Gastrocnemius medialis (tissue), 4 donors: ENCODE results near the gene CDC42BPA. TPM values are rescaled to one million over a fixed set of nuclear protein-coding genes. Genes with fewer than 3 reads are reported as not detected.

Experiments used
- ATAC-seq, 2 donors: fragments of 150-250 bp; one replicate each; pipeline ENCODE4 v1.9.1; 2016
- DNase-seq, 2 donors: peaks; one replicate each; pipeline ENCODE4 v3.0.0-alpha.2; 2019
- H3K27ac ChIP-seq, 4 donors: fragments of 200-600 bp; sonication (generic); 1 replicate in 1 of 4; 2 replicates in 3 of 4; pipeline ENCODE4 v1.5.1; 2016 to 2018; ENCODE audit warnings: mild to moderate bottlenecking in 2 of 4, moderate library complexity in 1 of 4
- H3K27me3 ChIP-seq, 3 donors: fragments of 200-600 bp; sonication (generic) in 2 of 3; 1 replicate in 1 of 3; 2 replicates in 2 of 3; pipeline versions ENCODE4 v1.5.1 to v1.6.0; 2016 to 2019; ENCODE audit warnings: mild to moderate bottlenecking in 1 of 3, moderate library complexity in 1 of 3
- H3K36me3 ChIP-seq, 2 donors: fragments of 200-600 bp; sonication (generic) in 1 of 2; one replicate each; pipeline ENCODE4 v1.5.1; 2017 to 2018
- H3K4me1 ChIP-seq, 2 donors: fragments of 200-600 bp; sonication (generic) in 1 of 2; one replicate each; pipeline ENCODE4 v1.5.1; 2016 to 2017; ENCODE audit warnings: mild to moderate bottlenecking in 2 of 2
- H3K4me3 ChIP-seq, 4 donors: fragments of 200-600 bp; sonication (generic) in 3 of 4; 1 replicate in 1 of 4; 2 replicates in 3 of 4; pipeline ENCODE4 v1.5.1; 2016 to 2019; ENCODE audit warnings: mild to moderate bottlenecking in 2 of 4
- H3K9me3 ChIP-seq, 3 donors: fragments of 200-600 bp; sonication (generic) in 2 of 3; 1 replicate in 1 of 3; 2 replicates in 2 of 3; pipeline ENCODE4 v1.5.1; 2016 to 2019
- POLR2A ChIP-seq, 2 donors: fragments of 450-650 bp; IDR thresholded peaks; one replicate each; pipeline ENCODE4 v1.6.1; 2017; ENCODE audit warnings: antibody characterized with exemption in 2 of 2, mild to moderate bottlenecking in 2 of 2, moderate library complexity in 2 of 2
- in situ Hi-C, 4 donors: fragments of 200-750 bp; cut with MboI; loops; one replicate each; pipeline versions ENCODE4 v1.15.0 to v1.8.0; 2017; ENCODE audit warnings: low sequenced_read_pairs in 4 of 4
- intact Hi-C: fragments of 100-400 bp; cut with DNase I; formaldehyde crosslinking; loops from one replicate; pipeline ENCODE4 v1.15.1; 2023; ENCODE audit warnings: low total_unique reads
- total RNA-seq, 4 donors: library from RNA; depleted of rRNA; stranded (reverse); fragments of >200 nt; gene quantifications; one replicate each; pipeline versions ENCODE4 v1.1.0 to v1.2.3, GENCODE V29; 2016
- TF ChIP-seq, protein P1 (sequence below), 5 experiments: fragments of 450-650 bp in 3 of 5; fragments of 200-600 bp in 2 of 5; sonication (generic) in 2 of 5; IDR thresholded peaks in 4 of 5; conservative IDR thresholded peaks in 1 of 5; 1 replicate in 4 of 5; 2 replicates in 1 of 5; pipeline ENCODE4 v1.5.1; 2016 to 2019; ENCODE audit warnings: antibody characterized with exemption in 5 of 5, mild to moderate bottlenecking in 3 of 5, moderate library complexity in 3 of 5

Gene CDC42BPA
- total RNA-seq, 4 donors from 2014 or later, result 13.9 to 30.6 (median 16.6) TPM

DNA sequence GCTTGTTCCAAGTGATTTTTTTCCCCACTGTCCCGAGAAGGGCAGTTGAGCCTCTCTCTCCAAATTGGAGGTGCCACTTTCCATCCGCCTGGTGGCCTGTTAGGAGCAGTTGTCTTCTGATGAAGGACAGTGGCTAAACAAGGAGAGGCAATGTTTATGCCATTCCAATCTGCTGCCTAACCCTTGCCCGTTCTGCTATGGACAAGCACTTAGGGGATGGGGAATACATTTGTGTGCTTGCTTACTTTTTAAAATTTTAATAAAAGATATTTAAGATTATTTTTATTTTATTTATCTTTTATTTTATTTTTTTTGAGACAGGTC lies 366.2 kb downstream of the CDC42BPA start:
- intact Hi-C loops (no loop called here), in situ Hi-C loops (no loop called here)
- ATAC-seq (peak; percentile 28 to 50), DNase-seq (no peak)
- Histone ChIP-seq H3K4me3 (peak overlapping the region in 1 of 4 donors; percentile 6), H3K36me3 (no peaks in the 10 kb centered on the region), H3K9me3 (no peaks in the 10 kb centered on the region), H3K4me1 (peaks cover 51 to 61% of the 10 kb centered on the region in 2 donors), H3K27ac (peak overlapping the region; percentile 98 to 99 (median 99)), H3K27me3 (no peaks in the 10 kb centered on the region)
- TF ChIP-seq, protein P1, sequence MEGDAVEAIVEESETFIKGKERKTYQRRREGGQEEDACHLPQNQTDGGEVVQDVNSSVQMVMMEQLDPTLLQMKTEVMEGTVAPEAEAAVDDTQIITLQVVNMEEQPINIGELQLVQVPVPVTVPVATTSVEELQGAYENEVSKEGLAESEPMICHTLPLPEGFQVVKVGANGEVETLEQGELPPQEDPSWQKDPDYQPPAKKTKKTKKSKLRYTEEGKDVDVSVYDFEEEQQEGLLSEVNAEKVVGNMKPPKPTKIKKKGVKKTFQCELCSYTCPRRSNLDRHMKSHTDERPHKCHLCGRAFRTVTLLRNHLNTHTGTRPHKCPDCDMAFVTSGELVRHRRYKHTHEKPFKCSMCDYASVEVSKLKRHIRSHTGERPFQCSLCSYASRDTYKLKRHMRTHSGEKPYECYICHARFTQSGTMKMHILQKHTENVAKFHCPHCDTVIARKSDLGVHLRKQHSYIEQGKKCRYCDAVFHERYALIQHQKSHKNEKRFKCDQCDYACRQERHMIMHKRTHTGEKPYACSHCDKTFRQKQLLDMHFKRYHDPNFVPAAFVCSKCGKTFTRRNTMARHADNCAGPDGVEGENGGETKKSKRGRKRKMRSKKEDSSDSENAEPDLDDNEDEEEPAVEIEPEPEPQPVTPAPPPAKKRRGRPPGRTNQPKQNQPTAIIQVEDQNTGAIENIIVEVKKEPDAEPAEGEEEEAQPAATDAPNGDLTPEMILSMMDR (IDR thresholded peaks at IDR 0.05 in 4 of 5, conservative IDR thresholded peaks at IDR 0.05 in 1 of 5), result peak in 1 of 5 experiments; percentile 21
- TF ChIP-seq POLR2A (IDR thresholded peaks at IDR 0.05), result no peak

GRCh38 chr1:226951286-226952117 lies 366.8 kb downstream of the CDC42BPA start:
- Histone ChIP-seq H3K4me3 (no peak overlapping the region), H3K36me3 (no peaks in the 10 kb centered on the region), H3K27me3 (no peaks in the 10 kb centered on the region), H3K27ac (peak overlapping the region; percentile 98 to 99 (median 99)), H3K9me3 (no peaks in the 10 kb centered on the region), H3K4me1 (peaks cover 56 to 64% of the 10 kb centered on the region in 2 donors)
- ATAC-seq, result no peak
- intact Hi-C loops (no loop called here), in situ Hi-C loops (no loop called here)
- TF ChIP-seq POLR2A (IDR thresholded peaks at IDR 0.05), result no peak
- TF ChIP-seq, protein P1 (IDR thresholded peaks at IDR 0.05 in 4 of 5, conservative IDR thresholded peaks at IDR 0.05 in 1 of 5), result no peak
- DNase-seq, result no peak

- intact Hi-C loops, result no loop called here
- DNase-seq (no peak), ATAC-seq (no peak)
- in situ Hi-C loops, result no loop called here
- H3K4me1 ChIP-seq, result peaks cover 62 to 70% of the 10 kb centered on the region in 2 donors
- TF ChIP-seq, protein P1 (IDR thresholded peaks at IDR 0.05 in 4 of 5, conservative IDR thresholded peaks at IDR 0.05 in 1 of 5), result no peak
- TF ChIP-seq POLR2A (IDR thresholded peaks at IDR 0.05), result no peak
- H3K27me3 ChIP-seq, result no peaks in the 10 kb centered on the region
- no peak overlapping the region for H3K4me3 ChIP-seq
- H3K36me3 ChIP-seq, result no peaks in the 10 kb centered on the region
- peak overlapping the region; percentile 98 to 99 (median 99) for H3K27ac ChIP-seq
- no peaks in the 10 kb centered on the region for H3K9me3 ChIP-seq
Observed at GRCh38 chr1:226950871-226951270, 367.4 kb downstream of the CDC42BPA start.

- peak overlapping the region; percentile 98 to 99 (median 99) for H3K27ac ChIP-seq
- peaks cover 67 to 74% of the 10 kb centered on the region in 2 donors for H3K4me1 ChIP-seq
- intact Hi-C loops, result no loop called here
- in situ Hi-C loops, result no loop called here
- no peaks in the 10 kb centered on the region for H3K36me3 ChIP-seq
- ATAC-seq (no peak), DNase-seq (no peak)
- H3K4me3 ChIP-seq, result no peak overlapping the region
- TF ChIP-seq, protein P1 (IDR thresholded peaks at IDR 0.05 in 4 of 5, conservative IDR thresholded peaks at IDR 0.05 in 1 of 5), result no peak
- no peak for TF ChIP-seq POLR2A (IDR thresholded peaks at IDR 0.05)
- no peaks in the 10 kb centered on the region for H3K9me3 ChIP-seq
- no peaks in the 10 kb centered on the region for H3K27me3 ChIP-seq
Observed at GRCh38 chr1:226950316-226950715, 368.0 kb downstream of the CDC42BPA start.
